BLaER1 (cell line): ENCODE measurements around the gene PDE7B.

ENCODE experiments used
- H3K27ac ChIP-seq: shearing (Covaris generic); formaldehyde crosslinking; 2 replicates; pipeline ENCODE4 v1.8.1; 2022
- H3K27me3 ChIP-seq: shearing (Covaris generic); formaldehyde crosslinking; 2 replicates; pipeline ENCODE4 v1.8.1; 2022
- H3K36me3 ChIP-seq: shearing (Covaris generic); formaldehyde crosslinking; 2 replicates; pipeline ENCODE4 v1.8.1; 2022
- H3K4me1 ChIP-seq: shearing (Covaris generic); formaldehyde crosslinking; 2 replicates; pipeline ENCODE4 v1.8.1; 2022
- H3K4me2 ChIP-seq: shearing (Covaris generic); formaldehyde crosslinking; 2 replicates; pipeline ENCODE4 v1.8.1; 2022
- H3K4me3 ChIP-seq: shearing (Covaris generic); formaldehyde crosslinking; 2 replicates; pipeline ENCODE4 v1.8.1; 2022
- H3K9ac ChIP-seq: shearing (Covaris generic); formaldehyde crosslinking; 2 replicates; pipeline ENCODE4 v1.8.1; 2022
- H3K9me3 ChIP-seq: shearing (Covaris generic); formaldehyde crosslinking; 2 replicates; pipeline ENCODE4 v1.8.1; 2022
- H4K20me1 ChIP-seq: shearing (Covaris generic); formaldehyde crosslinking; 2 replicates; pipeline ENCODE4 v1.8.1; 2022
- Cebpa-rat ChIP-seq: shearing (Covaris generic); IDR thresholded peaks from 2 replicates; pipeline ENCODE4 v1.8.1; 2022

The PDE7B gene

GRCh38 chr6:135920689-135921088, 69.2 kb downstream of the PDE7B start:
- H3K4me3 ChIP-seq = no peak overlapping the region
- H3K4me1 ChIP-seq = peaks cover 5% of the 10 kb centered on the region
- H3K4me2 ChIP-seq = no peak overlapping the region
- H3K27ac ChIP-seq = no peak overlapping the region
- no peak overlapping the region for H3K9ac ChIP-seq
- no peaks in the 10 kb centered on the region for H3K27me3 ChIP-seq
- no peaks in the 10 kb centered on the region for H4K20me1 ChIP-seq
- H3K9me3 ChIP-seq = no peaks in the 10 kb centered on the region
- H3K36me3 ChIP-seq = no peaks in the 10 kb centered on the region
- no peak for TF ChIP-seq Cebpa-rat

- H3K9ac ChIP-seq = no peak overlapping the region
- no peak overlapping the region for H3K4me3 ChIP-seq
- no peak overlapping the region for H3K4me2 ChIP-seq
- H3K27me3 ChIP-seq = no peaks in the 10 kb centered on the region
- no peak for TF ChIP-seq Cebpa-rat
- H3K27ac ChIP-seq = no peak overlapping the region
- no peaks in the 10 kb centered on the region for H3K9me3 ChIP-seq
- H3K36me3 ChIP-seq = no peaks in the 10 kb centered on the region
- H3K4me1 ChIP-seq = peaks cover 5% of the 10 kb centered on the region
- no peaks in the 10 kb centered on the region for H4K20me1 ChIP-seq
Observed at GRCh38 chr6:135921188-135921587, 69.7 kb downstream of the PDE7B start.

GRCh38 chr6:135922174-135922573, 70.7 kb downstream of the PDE7B start:
- H3K36me3 ChIP-seq = no peaks in the 10 kb centered on the region
- H3K4me2 ChIP-seq = peak overlapping the region; percentile 38
- H3K27ac ChIP-seq = no peak overlapping the region
- no peak for TF ChIP-seq Cebpa-rat
- peaks cover 5% of the 10 kb centered on the region for H3K4me1 ChIP-seq
- no peaks in the 10 kb centered on the region for H4K20me1 ChIP-seq
- no peaks in the 10 kb centered on the region for H3K27me3 ChIP-seq
- no peak overlapping the region for H3K9ac ChIP-seq
- no peaks in the 10 kb centered on the region for H3K9me3 ChIP-seq
- H3K4me3 ChIP-seq = no peak overlapping the region

- peaks cover 5% of the 10 kb centered on the region for H3K4me1 ChIP-seq
- H4K20me1 ChIP-seq = no peaks in the 10 kb centered on the region
- H3K27me3 ChIP-seq = no peaks in the 10 kb centered on the region
- no peak for TF ChIP-seq Cebpa-rat
- no peak overlapping the region for H3K4me3 ChIP-seq
- H3K9me3 ChIP-seq = no peaks in the 10 kb centered on the region
- no peak overlapping the region for H3K4me2 ChIP-seq
- no peak overlapping the region for H3K27ac ChIP-seq
- H3K9ac ChIP-seq = no peak overlapping the region
- H3K36me3 ChIP-seq = no peaks in the 10 kb centered on the region
Observed at GRCh38 chr6:135922746-135923145, 71.2 kb downstream of the PDE7B start.

- no peak overlapping the region for H3K4me2 ChIP-seq
- TF ChIP-seq Cebpa-rat = no peak
- no peak overlapping the region for H3K27ac ChIP-seq
Observed at GRCh38 chr6:135932651-135933050, 81.2 kb downstream of the PDE7B start.

GRCh38 chr6:135935941-135936601, 84.6 kb downstream of the PDE7B start:
- TF ChIP-seq Cebpa-rat = no peak
- Histone ChIP-seq H4K20me1 (no peaks in the 10 kb centered on the region), H3K27me3 (no peaks in the 10 kb centered on the region), H3K9me3 (no peaks in the 10 kb centered on the region), H3K9ac (no peak overlapping the region), H3K36me3 (no peaks in the 10 kb centered on the region), H3K4me1 (no peaks in the 10 kb centered on the region), H3K4me2 (no peak overlapping the region), H3K4me3 (no peak overlapping the region), H3K27ac (no peak overlapping the region)

More at GRCh38 chr6:135932651-135933050, 81.2 kb downstream of the PDE7B start:
- Histone ChIP-seq H4K20me1 (no peaks in the 10 kb centered on the region), H3K36me3 (no peaks in the 10 kb centered on the region), H3K4me3 (no peak overlapping the region), H3K9ac (no peak overlapping the region), H3K4me1 (no peaks in the 10 kb centered on the region), H3K9me3 (peaks cover 10% of the 10 kb centered on the region; the same call in 1 of the 2 replicates), H3K27me3 (no peaks in the 10 kb centered on the region)

- Histone ChIP-seq H3K4me3 (no peak overlapping the region), H3K9ac (no peak overlapping the region), H3K36me3 (no peaks in the 10 kb centered on the region), H3K27ac (no peak overlapping the region), H4K20me1 (no peaks in the 10 kb centered on the region), H3K27me3 (no peaks in the 10 kb centered on the region), H3K4me2 (no peak overlapping the region), H3K9me3 (no peaks in the 10 kb centered on the region), H3K4me1 (no peaks in the 10 kb centered on the region)
- no peak for TF ChIP-seq Cebpa-rat
Observed at GRCh38 chr6:135936606-135937005, 85.1 kb downstream of the PDE7B start.

GRCh38 chr6:135937106-135937505, 85.6 kb downstream of the PDE7B start:
- H3K9ac ChIP-seq = no peak overlapping the region
- no peak overlapping the region for H3K4me3 ChIP-seq
- no peak for TF ChIP-seq Cebpa-rat
- H3K4me2 ChIP-seq = no peak overlapping the region
- no peak overlapping the region for H3K27ac ChIP-seq
- H3K36me3 ChIP-seq = no peaks in the 10 kb centered on the region
- no peaks in the 10 kb centered on the region for H3K9me3 ChIP-seq
- no peaks in the 10 kb centered on the region for H3K4me1 ChIP-seq
- no peaks in the 10 kb centered on the region for H3K27me3 ChIP-seq
- no peaks in the 10 kb centered on the region for H4K20me1 ChIP-seq

GRCh38 chr6:135938576-135939207, 87.2 kb downstream of the PDE7B start:
- H3K36me3 ChIP-seq = no peaks in the 10 kb centered on the region
- TF ChIP-seq Cebpa-rat = no peak
- no peak overlapping the region for H3K4me3 ChIP-seq
- H3K4me2 ChIP-seq = no peak overlapping the region
- no peaks in the 10 kb centered on the region for H3K9me3 ChIP-seq
- no peaks in the 10 kb centered on the region for H3K27me3 ChIP-seq
- no peak overlapping the region for H3K27ac ChIP-seq
- H3K4me1 ChIP-seq = no peaks in the 10 kb centered on the region
- no peak overlapping the region for H3K9ac ChIP-seq
- no peaks in the 10 kb centered on the region for H4K20me1 ChIP-seq

GRCh38 chr6:135939208-135939591, 87.7 kb downstream of the PDE7B start:
- H3K4me1 ChIP-seq = no peaks in the 10 kb centered on the region
- H4K20me1 ChIP-seq = no peaks in the 10 kb centered on the region
- no peak overlapping the region for H3K4me3 ChIP-seq
- H3K36me3 ChIP-seq = no peaks in the 10 kb centered on the region
- H3K9me3 ChIP-seq = no peaks in the 10 kb centered on the region
- no peak overlapping the region for H3K4me2 ChIP-seq
- H3K27me3 ChIP-seq = no peaks in the 10 kb centered on the region
- TF ChIP-seq Cebpa-rat = no peak
- no peak overlapping the region for H3K27ac ChIP-seq
- H3K9ac ChIP-seq = no peak overlapping the region
